ENCODE data around the gene C6.

- TF ChIP-seq PHF8 (conservative IDR thresholded peaks at IDR 0.05; ENCODE audit: low read depth, low read length) (no peak), USF2 (IDR thresholded peaks at IDR 0.05; ENCODE audit: low read length) (no peak)
These were observed 56.6 kb downstream of the C6 start for GRCh38 chr5:41156739-41157138.

Data from H1 (cell line).